PC-9 (cell line): ENCODE results near the gene MLIP. TPM values are rescaled to one million over a fixed set of nuclear protein-coding genes. Genes with fewer than 3 reads are reported as not detected.
A peak's percentile ranks its signal among the peaks of the same experiment; 100 is the strongest.

Experiments
- BruUV-seq: library from RNA; stranded (reverse); fragments of 400-500 nt; replicated peaks from 2 replicates; lab custom pipeline; 2021; lab: Mats Ljungman, UMichigan
- CTCF ChIA-PET: fragments of 300-600 bp; sonication (Branson Sonifier 250); formaldehyde crosslinking; loops from one replicate; lab custom pipeline; 2022; ENCODE audit warnings: antibody characterized with exemption; lab: Charles Lee
- POLR2A ChIA-PET: fragments of 300-600 bp; sonication (Branson Sonifier 250); formaldehyde crosslinking; loops from one replicate; lab custom pipeline; 2022; ENCODE audit warnings: antibody characterized with exemption; ENCODE audit not compliant: unreplicated experiment; lab: Charles Lee
- DNase-seq, 2 experiments: peaks; one replicate each; pipeline versions ENCODE4 v3.0.0 to v3.0.0-alpha.2; 2015 to 2022; ENCODE audit warnings: mixed read lengths in 1 of 2
- H2AFZ ChIP-seq: fragments of 200-600 bp; sonication (generic); 2 replicates; pipeline ENCODE4 v1.8.1; 2017; ENCODE audit warnings: antibody characterized with exemption
- H3F3A ChIP-seq: fragments of 200-600 bp; sonication (generic); 2 replicates; pipeline ENCODE4 v1.8.1; 2017; ENCODE audit warnings: antibody characterized with exemption, mild to moderate bottlenecking, low read depth; ENCODE audit not compliant: insufficient read depth
- H3K27ac ChIP-seq: fragments of 200-600 bp; sonication (generic); 2 replicates; pipeline ENCODE4 v1.6.1; 2016; ENCODE audit warnings: mixed run types
- H3K27me3 ChIP-seq: fragments of 200-600 bp; sonication (generic); 2 replicates; pipeline ENCODE4 v1.6.1; 2016; ENCODE audit warnings: low read depth, mixed run types; ENCODE audit not compliant: insufficient read depth
- H3K36me3 ChIP-seq: fragments of 200-600 bp; sonication (generic); 2 replicates; pipeline ENCODE4 v1.6.1; 2016; ENCODE audit warnings: low read depth, mixed run types
- H3K4me1 ChIP-seq: fragments of 200-600 bp; sonication (generic); replicated peaks from 2 replicates; pipeline ENCODE4 v1.6.1; 2016; ENCODE audit warnings: mixed run types; ENCODE audit not compliant: insufficient read depth
- H3K4me2 ChIP-seq: fragments of 200-600 bp; sonication (generic); 2 replicates; pipeline ENCODE4 v1.6.1; 2017; ENCODE audit warnings: mixed run types
- H3K4me3 ChIP-seq: fragments of 200-600 bp; sonication (generic); 2 replicates; pipeline ENCODE4 v1.6.1; 2016; ENCODE audit warnings: mixed run types
- H3K79me2 ChIP-seq: fragments of 200-600 bp; sonication (generic); 2 replicates; pipeline ENCODE4 v1.6.1; 2017; ENCODE audit warnings: low read depth, mixed run types
- H3K9me2 ChIP-seq: fragments of 200-600 bp; sonication (generic); 2 replicates; pipeline ENCODE4 v1.8.1; 2017; ENCODE audit warnings: mild to moderate bottlenecking; ENCODE audit not compliant: insufficient read depth
- H3K9me3 ChIP-seq: fragments of 200-600 bp; sonication (generic); 2 replicates; pipeline ENCODE4 v1.8.1; 2016; ENCODE audit warnings: low read depth; ENCODE audit not compliant: insufficient read depth
- H4K20me1 ChIP-seq: fragments of 200-600 bp; sonication (generic); 2 replicates; pipeline ENCODE4 v1.8.1; 2017; ENCODE audit not compliant: insufficient read depth
- CTCF ChIP-seq: fragments of 200-600 bp; sonication (generic); conservative IDR thresholded peaks from 2 replicates; pipeline ENCODE4 v1.6.1; 2017; ENCODE audit warnings: mixed run types, antibody characterized with exemption, mild to moderate bottlenecking, moderate library complexity
- EZH2 ChIP-seq: fragments of 200-600 bp; sonication (generic); IDR thresholded peaks from 2 replicates; pipeline ENCODE4 v1.8.0; 2017; ENCODE audit warnings: antibody characterized with exemption, low read depth
- intact Hi-C: fragments of 100-400 bp; cut with micrococcal nuclease; formaldehyde crosslinking; loops from one replicate; pipeline ENCODE4 v1.10.0; 2022; ENCODE audit not compliant: unreplicated experiment
- total RNA-seq: library from RNA; stranded (reverse); gene quantifications from 2 replicates; pipeline ENCODE4 v1.2.3, GENCODE V29; 2021

Gene MLIP
- total RNA-seq, 1 experiment from 2014 or later = 0.79 TPM

GRCh38 chr6:54252916-54253315 is 141.7 kb downstream of the MLIP start:
- TF ChIP-seq EZH2 = no peak
- TF ChIP-seq CTCF = no peak
- no peaks in the 10 kb centered on the region for H3K36me3 ChIP-seq
- peak overlapping the region; percentile 45; the same call in 1 of the 2 replicates for H2AFZ ChIP-seq
- no peak for DNase-seq
- intact Hi-C loops = no loop called here
- H3K27me3 ChIP-seq = no peaks in the 10 kb centered on the region
- H3K4me2 ChIP-seq = no peak overlapping the region
- ChIA-PET CTCF (interaction anchor here (0.6 kb wide), 1 partner anchor 1024 kb away, joined by 3 read pairs; no protein-coding TSS in a partner anchor), POLR2A (no interaction called here)
- no peak overlapping the region for H3K4me3 ChIP-seq
- no peaks in the 10 kb centered on the region for H3K4me1 ChIP-seq
- no peak overlapping the region for H3K27ac ChIP-seq
- no peaks in the 10 kb centered on the region for H3K79me2 ChIP-seq
- H3F3A ChIP-seq = no peaks in the 10 kb centered on the region
- no TSS peak for BruUV-seq
- H3K9me3 ChIP-seq = no peaks in the 10 kb centered on the region
- no peaks in the 10 kb centered on the region for H4K20me1 ChIP-seq
- no peaks in the 10 kb centered on the region for H3K9me2 ChIP-seq

GRCh38 chr6:54254886-54255285 is 143.6 kb downstream of the MLIP start:
- BruUV-seq = no TSS peak
- Histone ChIP-seq H2AFZ (no peak overlapping the region), H3K27me3 (no peaks in the 10 kb centered on the region), H3K4me1 (no peaks in the 10 kb centered on the region), H3F3A (no peaks in the 10 kb centered on the region), H3K4me3 (no peak overlapping the region), H3K9me3 (no peaks in the 10 kb centered on the region), H4K20me1 (no peaks in the 10 kb centered on the region), H3K79me2 (no peaks in the 10 kb centered on the region), H3K27ac (no peak overlapping the region), H3K4me2 (no peak overlapping the region), H3K36me3 (no peaks in the 10 kb centered on the region), H3K9me2 (no peaks in the 10 kb centered on the region)
- ChIA-PET CTCF (no interaction called here), POLR2A (no interaction called here)
- intact Hi-C loops = no loop called here
- DNase-seq = no peak
- no peak for TF ChIP-seq EZH2
- no peak for TF ChIP-seq CTCF

DNA sequence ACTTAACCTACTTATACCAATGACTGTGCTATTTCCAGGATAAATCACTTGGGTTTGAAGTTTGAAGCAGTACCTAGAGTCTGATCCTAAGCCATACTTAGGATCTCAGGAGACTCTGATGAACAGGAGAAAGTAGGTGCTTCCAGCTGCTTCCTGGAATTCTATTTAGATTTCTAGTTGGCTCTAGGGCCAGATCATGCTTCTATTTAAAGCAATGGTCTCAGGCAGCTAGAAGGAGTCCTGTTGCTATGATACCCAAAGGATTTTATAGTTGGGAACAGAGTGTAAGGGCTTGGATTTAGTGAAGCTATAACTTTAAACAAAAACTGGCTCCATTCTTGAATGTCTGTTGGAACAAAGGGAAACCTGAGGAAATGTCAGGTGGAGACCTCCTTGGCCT is 144.6 kb downstream of the MLIP start:
- Histone ChIP-seq H3K4me3 (no peak overlapping the region), H2AFZ (peak overlapping the region; percentile 39; the same call in 1 of the 2 replicates), H3K79me2 (no peaks in the 10 kb centered on the region), H3K9me2 (no peaks in the 10 kb centered on the region), H3F3A (no peaks in the 10 kb centered on the region), H3K4me1 (no peaks in the 10 kb centered on the region), H3K27me3 (no peaks in the 10 kb centered on the region), H3K9me3 (no peaks in the 10 kb centered on the region), H4K20me1 (no peaks in the 10 kb centered on the region), H3K4me2 (no peak overlapping the region), H3K27ac (no peak overlapping the region), H3K36me3 (no peaks in the 10 kb centered on the region)
- BruUV-seq = no TSS peak
- intact Hi-C loops = no loop called here
- TF ChIP-seq CTCF (no peak), EZH2 (no peak)
- no peak for DNase-seq
- ChIA-PET POLR2A (no interaction called here), CTCF (no interaction called here)
